Type B pancreatic cell (in vitro differentiated cells): ENCODE results near the gene SPC25. TPM values are rescaled to one million over a fixed set of nuclear protein-coding genes. Genes with fewer than 3 reads are reported as not detected.
A peak's percentile ranks its signal among the peaks of the same experiment; 100 is the strongest.
"Not testable (repeated sequence)": the region's sequence is repeated elsewhere in the genome, so short reads cannot be mapped to it uniquely, and the experiment has no call there.

Experiments
- DNase-seq: peaks from one replicate; pipeline ENCODE4 v3.0.0; 2021; ENCODE audit warnings: mixed read lengths; ENCODE audit not compliant: unreplicated experiment; ENCODE audit errors: extremely low spot score
- H3K27ac Mint-ChIP-seq: 2 replicates; pipeline ENCODE4 v1.8.0; 2021; ENCODE audit warnings: mild to moderate bottlenecking, mixed read lengths
- H3K27me3 Mint-ChIP-seq: 2 replicates; pipeline ENCODE4 v1.8.0; 2021; ENCODE audit warnings: mixed read lengths
- H3K36me3 Mint-ChIP-seq: 2 replicates; pipeline ENCODE4 v1.8.0; 2021; ENCODE audit warnings: mixed read lengths
- H3K4me1 Mint-ChIP-seq: one replicate; pipeline ENCODE4 v1.8.0; 2021; ENCODE audit warnings: mixed read lengths; ENCODE audit not compliant: unreplicated experiment
- H3K4me3 Mint-ChIP-seq: 2 replicates; pipeline ENCODE4 v1.8.0; 2021; ENCODE audit warnings: mild to moderate bottlenecking, mixed read lengths
- H3K9me3 Mint-ChIP-seq: 2 replicates; pipeline ENCODE4 v1.8.0; 2021; ENCODE audit warnings: mixed read lengths
- CTCF ChIP-seq: fragments of 200-600 bp; sonication (generic); conservative IDR thresholded peaks from 2 replicates; pipeline ENCODE4 v1.5.0; 2021; ENCODE audit warnings: antibody characterized with exemption, mild to moderate bottlenecking
- long read RNA-seq: library from polyadenylated mRNA; unstranded; transcript quantifications from one replicate; pipeline ENCODE4 v2.0.0, GENCODE V29; 2020
- total RNA-seq: library from RNA; stranded (reverse); gene quantifications from 2 replicates; pipeline ENCODE4 v1.2.1, GENCODE V29; 2021; ENCODE audit warnings: low replicate concordance

Gene SPC25, protein sequence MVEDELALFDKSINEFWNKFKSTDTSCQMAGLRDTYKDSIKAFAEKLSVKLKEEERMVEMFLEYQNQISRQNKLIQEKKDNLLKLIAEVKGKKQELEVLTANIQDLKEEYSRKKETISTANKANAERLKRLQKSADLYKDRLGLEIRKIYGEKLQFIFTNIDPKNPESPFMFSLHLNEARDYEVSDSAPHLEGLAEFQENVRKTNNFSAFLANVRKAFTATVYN
- total RNA-seq = 8.2 and 25.2 TPM in 2 replicates
- long read RNA-seq, transcript SPC25-201 (7 exons, 1,354 nt) = major isoform, 9 of 13 reads
- long read RNA-seq, partial matches to known transcripts = 0 of 13 reads
- long read RNA-seq, other reads (novel, unspliced or antisense) = 4 of 13 reads

- Mint-ChIP-seq H3K4me3 (peak within 1 kb of the TSS; percentile 96), H3K9me3 (no peaks in the 10 kb centered on the region), H3K27me3 (peaks cover 6% of the 10 kb centered on the region), H3K27ac (peak within 1 kb of the TSS; percentile 49), H3K36me3 (peaks cover 10% of the 10 kb centered on the region), H3K4me1 (peaks cover 8% of the 10 kb centered on the region)
- TF ChIP-seq CTCF = peak; percentile 55
- peak; percentile 90 for DNase-seq
These were observed at the start of gene SPC25 for GRCh38 chr2:168890006-168890782. TSS of gene SPC25 (minus strand) at chr2:168890430. CDS start at chr2:168889519, 911 bp downstream.

- Mint-ChIP-seq H3K27me3 (no peaks in the 10 kb centered on the region), H3K9me3 (no peaks in the 10 kb centered on the region), H3K4me1 (no peaks in the 10 kb centered on the region)
These were observed 49.7 kb upstream of the SPC25 start for GRCh38 chr2:168939918-168940317.

GRCh38 chr2:168939061-168939460 lies 48.8 kb upstream of the SPC25 start:
- H3K27ac Mint-ChIP-seq = no peak overlapping the region
- H3K27me3 Mint-ChIP-seq = no peaks in the 10 kb centered on the region
- TF ChIP-seq CTCF = no peak
- no peaks in the 10 kb centered on the region for H3K9me3 Mint-ChIP-seq
- no peak for DNase-seq
- H3K4me1 Mint-ChIP-seq = no peaks in the 10 kb centered on the region
- no peaks in the 10 kb centered on the region for H3K36me3 Mint-ChIP-seq
- no peak overlapping the region for H3K4me3 Mint-ChIP-seq

More at GRCh38 chr2:168939918-168940317, 49.7 kb upstream of the SPC25 start:
- Mint-ChIP-seq H3K36me3 (no peaks in the 10 kb centered on the region), H3K4me3 (no peak overlapping the region), H3K27ac (no peak overlapping the region)
- DNase-seq = no peak
- TF ChIP-seq CTCF = no peak

- Mint-ChIP-seq H3K4me1 (no peaks in the 10 kb centered on the region), H3K27ac (no peak overlapping the region), H3K27me3 (no peaks in the 10 kb centered on the region), H3K4me3 (no peak overlapping the region), H3K9me3 (no peaks in the 10 kb centered on the region), H3K36me3 (no peaks in the 10 kb centered on the region)
- TF ChIP-seq CTCF = no peak
- DNase-seq = no peak
These were observed 45.8 kb upstream of the SPC25 start for GRCh38 chr2:168935810-168936581.

GRCh38 chr2:168934826-168935225 lies 44.6 kb upstream of the SPC25 start:
- H3K4me1 Mint-ChIP-seq = no peaks in the 10 kb centered on the region
- H3K27ac Mint-ChIP-seq = no peak overlapping the region
- no peak overlapping the region for H3K4me3 Mint-ChIP-seq
- H3K36me3 Mint-ChIP-seq = no peaks in the 10 kb centered on the region
- DNase-seq = no peak
- H3K27me3 Mint-ChIP-seq = no peaks in the 10 kb centered on the region
- H3K9me3 Mint-ChIP-seq = no peaks in the 10 kb centered on the region
- no peak for TF ChIP-seq CTCF

GRCh38 chr2:168932174-168932573 lies 41.9 kb upstream of the SPC25 start:
- DNase-seq, H3K27ac Mint-ChIP-seq, H3K36me3 Mint-ChIP-seq, H3K27me3 Mint-ChIP-seq, H3K4me3 Mint-ChIP-seq, H3K4me1 Mint-ChIP-seq, H3K9me3 Mint-ChIP-seq: not testable (repeated sequence)
